Measurements from ENCODE around the gene KLF6.

- no peak for TF ChIP-seq CTCF (IDR thresholded peaks at IDR 0.05; ENCODE audit: low read depth, low read length)
- no peak for TF ChIP-seq EZH2phosphoT487 (IDR thresholded peaks at IDR 0.05; ENCODE audit: low read depth)
Observed at GRCh38 chr10:3750006-3750816, 34.8 kb downstream of the KLF6 start.
